ENCODE data around the gene SHH. TPM values are rescaled to one million over a fixed set of nuclear protein-coding genes. Genes with fewer than 3 reads are reported as not detected.

SHH gene
- total RNA-seq, 1 experiment from 2014 or later: 0.11 TPM

GRCh38 chr7:155802291-155802690 lies 10.0 kb downstream of the SHH start:
- BruUV-seq (replicated peaks): no TSS peak
- Histone ChIP-seq H3K4me1 (ENCODE audit: insufficient read depth, low read length) (peaks cover 8% of the 10 kb centered on the region; the same call in 1 of the 2 replicates), H3K36me3 (ENCODE audit: low read depth, low read length) (no peaks in the 10 kb centered on the region), H4K20me1 (ENCODE audit: low read length) (no peaks in the 10 kb centered on the region), H3F3A (ENCODE audit: low read length, unreplicated experiment) (no peaks in the 10 kb centered on the region), H3K4me3 (ENCODE audit: low read length) (no peak overlapping the region), H3K27me3 (ENCODE audit: low read length) (no peaks in the 10 kb centered on the region), H2AFZ (ENCODE audit: low read length) (no peak overlapping the region), H3K79me2 (ENCODE audit: low read length) (no peaks in the 10 kb centered on the region), H3K4me2 (ENCODE audit: low read length) (no peak overlapping the region), H3K9me2 (replicated peaks; ENCODE audit: low read length) (no peaks in the 10 kb centered on the region), H3K9me3 (ENCODE audit: low read length) (no peaks in the 10 kb centered on the region), H3K9ac (ENCODE audit: low read length) (no peak overlapping the region), H3K27ac (ENCODE audit: low read length) (no peak overlapping the region)
- ChIA-PET POLR2A (ENCODE audit: unreplicated experiment) (no interaction called here), CTCF (no interaction called here)
- ATAC-seq: no peak
- DNase-seq: no peak
- TF ChIP-seq EZH2 (IDR thresholded peaks at IDR 0.05; ENCODE audit: low read length, unreplicated experiment) (no peak), CTCF (conservative IDR thresholded peaks at IDR 0.05; ENCODE audit: low read depth, low read length) (no peak), EZH2phosphoT487 (IDR thresholded peaks at IDR 0.05; ENCODE audit: borderline replicate concordance, low read length) (no peak)
- intact Hi-C loops (cut with micrococcal nuclease): loop anchor here (5.0 kb wide), 1 partner anchor 960 kb away; no protein-coding TSS in a partner anchor

- H3K36me3 ChIP-seq (ENCODE audit: low read depth, low read length): no peaks in the 10 kb centered on the region
- no peak overlapping the region for H3K4me3 ChIP-seq (ENCODE audit: low read length)
- POLR2A ChIA-PET (ENCODE audit: unreplicated experiment): no interaction called here
- H3K9me3 ChIP-seq (ENCODE audit: low read length): no peaks in the 10 kb centered on the region
- no peak overlapping the region for H3K9ac ChIP-seq (ENCODE audit: low read length)
- H3K4me1 ChIP-seq (ENCODE audit: insufficient read depth, low read length): peaks cover 8% of the 10 kb centered on the region; the same call in 1 of the 2 replicates
- ATAC-seq: no peak
- CTCF ChIA-PET: no interaction called here
- no peak overlapping the region for H2AFZ ChIP-seq (ENCODE audit: low read length)
- intact Hi-C loops (cut with micrococcal nuclease): loop anchor here (5.0 kb wide), 1 partner anchor 961 kb away; no protein-coding TSS in a partner anchor
- no TSS peak for BruUV-seq (replicated peaks)
- no peaks in the 10 kb centered on the region for H3K79me2 ChIP-seq (ENCODE audit: low read length)
- H3K27me3 ChIP-seq (ENCODE audit: low read length): no peaks in the 10 kb centered on the region
- DNase-seq: no peak
- TF ChIP-seq EZH2phosphoT487 (IDR thresholded peaks at IDR 0.05; ENCODE audit: borderline replicate concordance, low read length) (no peak), EZH2 (IDR thresholded peaks at IDR 0.05; ENCODE audit: low read length, unreplicated experiment) (no peak), CTCF (conservative IDR thresholded peaks at IDR 0.05; ENCODE audit: low read depth, low read length) (no peak)
- H3K9me2 ChIP-seq (replicated peaks; ENCODE audit: low read length): no peaks in the 10 kb centered on the region
- no peaks in the 10 kb centered on the region for H4K20me1 ChIP-seq (ENCODE audit: low read length)
- H3F3A ChIP-seq (ENCODE audit: low read length, unreplicated experiment): no peaks in the 10 kb centered on the region
- no peak overlapping the region for H3K27ac ChIP-seq (ENCODE audit: low read length)
- H3K4me2 ChIP-seq (ENCODE audit: low read length): no peak overlapping the region
Observed at GRCh38 chr7:155800741-155801267, 11.5 kb downstream of the SHH start.

GRCh38 chr7:155800301-155800700 lies 12.0 kb downstream of the SHH start:
- Histone ChIP-seq H3K9me3 (ENCODE audit: low read length) (no peaks in the 10 kb centered on the region), H3K4me3 (ENCODE audit: low read length) (no peak overlapping the region), H3K9me2 (replicated peaks; ENCODE audit: low read length) (no peaks in the 10 kb centered on the region), H3K4me1 (ENCODE audit: insufficient read depth, low read length) (peaks cover 8% of the 10 kb centered on the region; the same call in 1 of the 2 replicates), H3K27ac (ENCODE audit: low read length) (no peak overlapping the region), H3K27me3 (ENCODE audit: low read length) (no peaks in the 10 kb centered on the region), H3K9ac (ENCODE audit: low read length) (no peak overlapping the region), H3K79me2 (ENCODE audit: low read length) (no peaks in the 10 kb centered on the region), H4K20me1 (ENCODE audit: low read length) (no peaks in the 10 kb centered on the region), H3K36me3 (ENCODE audit: low read depth, low read length) (no peaks in the 10 kb centered on the region), H2AFZ (ENCODE audit: low read length) (no peak overlapping the region), H3F3A (ENCODE audit: low read length, unreplicated experiment) (no peaks in the 10 kb centered on the region), H3K4me2 (ENCODE audit: low read length) (no peak overlapping the region)
- ATAC-seq (no peak), DNase-seq (no peak)
- CTCF ChIA-PET: no interaction called here
- TF ChIP-seq EZH2phosphoT487 (IDR thresholded peaks at IDR 0.05; ENCODE audit: borderline replicate concordance, low read length) (no peak), EZH2 (IDR thresholded peaks at IDR 0.05; ENCODE audit: low read length, unreplicated experiment) (no peak), CTCF (conservative IDR thresholded peaks at IDR 0.05; ENCODE audit: low read depth, low read length) (no peak)
- POLR2A ChIA-PET (ENCODE audit: unreplicated experiment): no interaction called here
- intact Hi-C loops (cut with micrococcal nuclease): loop anchor here (5.0 kb wide), 1 partner anchor 962 kb away; no protein-coding TSS in a partner anchor
- BruUV-seq (replicated peaks): no TSS peak
